ENCODE results near the gene NLRP7.

- TF ChIP-seq, protein P1, sequence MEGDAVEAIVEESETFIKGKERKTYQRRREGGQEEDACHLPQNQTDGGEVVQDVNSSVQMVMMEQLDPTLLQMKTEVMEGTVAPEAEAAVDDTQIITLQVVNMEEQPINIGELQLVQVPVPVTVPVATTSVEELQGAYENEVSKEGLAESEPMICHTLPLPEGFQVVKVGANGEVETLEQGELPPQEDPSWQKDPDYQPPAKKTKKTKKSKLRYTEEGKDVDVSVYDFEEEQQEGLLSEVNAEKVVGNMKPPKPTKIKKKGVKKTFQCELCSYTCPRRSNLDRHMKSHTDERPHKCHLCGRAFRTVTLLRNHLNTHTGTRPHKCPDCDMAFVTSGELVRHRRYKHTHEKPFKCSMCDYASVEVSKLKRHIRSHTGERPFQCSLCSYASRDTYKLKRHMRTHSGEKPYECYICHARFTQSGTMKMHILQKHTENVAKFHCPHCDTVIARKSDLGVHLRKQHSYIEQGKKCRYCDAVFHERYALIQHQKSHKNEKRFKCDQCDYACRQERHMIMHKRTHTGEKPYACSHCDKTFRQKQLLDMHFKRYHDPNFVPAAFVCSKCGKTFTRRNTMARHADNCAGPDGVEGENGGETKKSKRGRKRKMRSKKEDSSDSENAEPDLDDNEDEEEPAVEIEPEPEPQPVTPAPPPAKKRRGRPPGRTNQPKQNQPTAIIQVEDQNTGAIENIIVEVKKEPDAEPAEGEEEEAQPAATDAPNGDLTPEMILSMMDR (IDR thresholded peaks at IDR 0.05) = no peak
- TF ChIP-seq POLR2A (IDR thresholded peaks at IDR 0.05) = no peak
Observed at GRCh38 chr19:54921082-54921481, 26.2 kb downstream of the NLRP7 start.
